Activated CD4-positive, alpha-beta T cell treated with anti-CD3 and anti-CD28 coated beads, Interleukin-2, amount 50 U/mL, for 4 hours (primary cell): ENCODE measurements around the gene SLC22A1.
"Not testable (repeated sequence)": the region's sequence is repeated elsewhere in the genome, so short reads cannot be mapped to it uniquely, and the experiment has no call there.

ENCODE experiments used
- DNase-seq, 2 experiments: peaks; one replicate each; pipeline ENCODE4 v3.0.0-alpha.2; 2020

The SLC22A1 gene

GRCh38 chr6:160125105-160125504 lies 3.5 kb downstream of the SLC22A1 start:
- DNase-seq = not testable (repeated sequence)

GRCh38 chr6:160127270-160128124 lies 5.9 kb downstream of the SLC22A1 start:
- no peak for DNase-seq

- DNase-seq = no peak
Measured at GRCh38 chr6:160128125-160128683, 6.6 kb downstream of the SLC22A1 start.

GRCh38 chr6:160128879-160129516 lies 7.4 kb downstream of the SLC22A1 start:
- no peak for DNase-seq

- no peak for DNase-seq
Measured at GRCh38 chr6:160129881-160130615, 8.4 kb downstream of the SLC22A1 start.

- DNase-seq = no peak
Measured at GRCh38 chr6:160130729-160131484, 9.3 kb downstream of the SLC22A1 start.

GRCh38 chr6:160131636-160132296 lies 10.2 kb downstream of the SLC22A1 start:
- DNase-seq = no peak

GRCh38 chr6:160132297-160132637 lies 10.7 kb downstream of the SLC22A1 start:
- DNase-seq = no peak

- DNase-seq = no peak
Measured at GRCh38 chr6:160132776-160133338, 11.2 kb downstream of the SLC22A1 start.

GRCh38 chr6:160133441-160134336 lies 12.1 kb downstream of the SLC22A1 start:
- no peak for DNase-seq

GRCh38 chr6:160134337-160134751 lies 12.7 kb downstream of the SLC22A1 start:
- DNase-seq = peak in 1 of 2 experiments; percentile 3

- no peak for DNase-seq
Measured at GRCh38 chr6:160134779-160135547, 13.3 kb downstream of the SLC22A1 start.

- no peak for DNase-seq
Measured at GRCh38 chr6:160135907-160136655, 14.5 kb downstream of the SLC22A1 start.

GRCh38 chr6:160137130-160137988 lies 15.7 kb downstream of the SLC22A1 start:
- DNase-seq = no peak

GRCh38 chr6:160137989-160138835 lies 16.6 kb downstream of the SLC22A1 start:
- peak; percentile 48 to 63 for DNase-seq

- no peak for DNase-seq
Measured at GRCh38 chr6:160138839-160139419, 17.3 kb downstream of the SLC22A1 start.
